IPS DF 4.7 (cell line): ENCODE data around the gene LRP6.
"Not testable (repeated sequence)": the region's sequence is repeated elsewhere in the genome, so short reads cannot be mapped to it uniquely, and the experiment has no call there.

Source experiments
- DNase-seq: peaks from one replicate; pipeline ENCODE4 v3.0.0-alpha.2; 2013; ENCODE audit warnings: low spot score; ENCODE audit errors: extremely low read depth

The LRP6 gene

DNA sequence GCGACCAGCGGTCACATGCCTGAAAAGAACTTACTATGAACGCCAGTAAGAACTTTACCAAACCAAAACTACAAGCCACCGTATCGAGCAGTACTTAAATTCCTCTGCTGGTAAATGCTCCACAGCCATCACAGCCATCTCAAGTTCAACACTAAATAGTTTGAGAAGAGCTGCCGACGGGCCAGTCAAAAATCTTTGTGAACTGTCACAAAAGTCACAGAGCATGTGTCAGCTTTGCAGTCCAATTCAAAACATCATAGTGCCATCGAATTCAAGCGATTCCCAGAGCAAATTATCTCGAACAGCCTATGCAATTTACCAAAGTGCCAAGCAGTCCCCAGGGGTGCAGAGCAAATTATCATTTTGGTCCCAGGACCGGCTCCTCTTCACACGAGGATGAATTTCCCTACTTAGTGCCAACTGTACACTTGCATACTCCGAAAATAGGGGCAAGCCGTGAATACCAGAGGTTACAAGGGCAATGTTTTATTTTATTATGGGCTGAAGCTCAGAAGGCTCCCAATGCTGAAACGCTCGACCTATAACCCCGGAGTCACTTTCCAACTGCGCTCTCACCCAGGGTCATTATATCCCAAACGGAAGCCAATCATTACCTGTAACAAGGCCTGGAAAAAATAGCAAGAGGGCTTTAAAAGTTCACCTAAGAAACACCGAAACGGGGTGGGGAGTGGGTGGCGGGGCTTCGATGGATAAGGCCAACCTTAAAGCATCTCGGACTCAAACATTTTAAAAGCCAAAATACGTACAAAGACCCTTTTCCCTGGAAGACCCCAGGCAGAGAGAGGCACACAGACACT, 1.1 kb downstream of the LRP6 start:
- no peak for DNase-seq

- DNase-seq, result no peak
Observed at GRCh38 chr12:12265035-12265434, 1.8 kb downstream of the LRP6 start.

DNA sequence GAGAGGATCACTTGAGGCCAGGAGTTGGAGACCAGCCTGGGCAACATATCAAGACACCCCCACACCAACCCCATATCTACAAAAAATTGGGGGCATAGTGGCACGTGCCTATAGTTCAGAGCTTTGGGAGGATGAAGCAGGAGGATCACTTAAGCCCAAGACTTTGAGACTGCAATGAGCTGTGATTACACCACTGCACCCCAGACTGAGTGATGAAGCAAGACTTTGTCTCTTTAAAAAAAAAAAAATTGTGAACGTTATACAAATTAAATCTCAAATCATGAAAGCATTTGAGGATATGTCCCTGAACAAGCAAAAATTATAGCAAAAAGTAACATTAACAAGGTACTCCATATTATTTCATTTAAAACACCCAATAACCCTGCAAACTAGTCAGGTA, 2.9 kb downstream of the LRP6 start:
- DNase-seq, result no peak

GRCh38 chr12:12256291-12256757, 10.5 kb downstream of the LRP6 start:
- not testable (repeated sequence) for DNase-seq

- DNase-seq, result no peak
Observed at GRCh38 chr12:12254553-12254952, 12.3 kb downstream of the LRP6 start.

- DNase-seq, result no peak
Observed at GRCh38 chr12:12249216-12250050, 17.4 kb downstream of the LRP6 start.

DNA sequence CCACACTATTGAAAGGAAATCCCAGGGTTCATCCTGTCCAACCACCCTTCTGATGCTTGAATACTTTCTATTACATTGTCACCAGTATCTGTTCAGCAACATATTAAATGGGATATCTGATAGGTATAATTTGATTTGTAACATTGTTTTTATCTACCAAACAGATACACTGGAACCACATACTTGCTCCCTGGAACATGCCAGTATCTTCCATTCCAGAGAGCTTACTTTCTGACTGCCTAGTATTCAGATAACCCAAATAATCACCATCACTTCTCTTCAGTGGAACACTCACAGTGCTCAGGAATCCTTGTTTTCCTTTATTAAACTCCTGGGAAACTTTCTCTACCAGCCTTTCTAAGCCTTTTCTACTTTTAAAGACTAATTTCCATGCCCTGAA, 19.3 kb downstream of the LRP6 start:
- DNase-seq, result no peak

GRCh38 chr12:12244341-12244740, 22.5 kb downstream of the LRP6 start:
- no peak for DNase-seq

GRCh38 chr12:12240662-12241340, 26.0 kb downstream of the LRP6 start:
- DNase-seq, result no peak

DNA sequence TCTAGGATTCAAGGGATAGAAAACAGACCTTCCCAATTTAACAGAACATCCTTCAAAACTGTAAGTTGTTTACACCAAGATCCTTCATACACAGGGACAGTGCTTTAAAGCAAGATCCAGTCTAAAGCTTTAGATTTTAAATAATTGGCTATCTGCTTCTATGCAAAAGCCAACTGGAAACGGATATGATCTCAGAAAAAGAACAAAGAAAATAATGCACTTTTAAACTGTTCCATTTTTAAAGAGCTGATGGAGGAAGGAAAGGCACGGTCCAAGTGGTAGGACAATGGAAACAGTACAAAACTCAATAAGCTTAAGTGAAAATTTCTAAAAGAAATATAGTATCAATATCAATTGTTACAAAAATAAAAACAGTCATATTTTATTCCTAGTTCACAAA, 27.7 kb downstream of the LRP6 start:
- no peak for DNase-seq

GRCh38 chr12:12238605-12239004, 28.2 kb downstream of the LRP6 start:
- no peak for DNase-seq

- DNase-seq, result no peak
Observed at GRCh38 chr12:12236896-12237295, 29.9 kb downstream of the LRP6 start.

DNA sequence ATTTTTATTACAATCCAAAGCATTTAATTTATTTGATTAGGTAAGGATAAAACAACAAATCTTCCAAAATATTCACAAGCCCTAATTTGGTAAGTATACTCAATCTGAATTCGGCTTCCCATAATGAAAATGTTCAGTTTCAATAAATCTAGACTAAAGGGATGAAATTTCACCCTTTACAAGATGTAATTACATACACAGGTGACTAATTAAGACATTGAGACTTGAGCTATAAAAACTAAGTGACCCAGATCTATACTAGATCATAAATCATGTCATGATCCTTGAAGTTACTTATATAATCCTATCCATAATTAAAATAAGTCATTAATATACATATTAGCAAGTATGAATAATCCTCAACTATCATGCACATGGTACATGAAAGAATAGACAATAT, 36.6 kb downstream of the LRP6 start:
- no peak for DNase-seq

GRCh38 chr12:12229556-12230092, 37.2 kb downstream of the LRP6 start:
- no peak for DNase-seq

- no peak for DNase-seq
Observed at GRCh38 chr12:12228402-12228801, 38.4 kb downstream of the LRP6 start.

GRCh38 chr12:12226187-12226586, 40.7 kb downstream of the LRP6 start:
- DNase-seq, result no peak

DNA sequence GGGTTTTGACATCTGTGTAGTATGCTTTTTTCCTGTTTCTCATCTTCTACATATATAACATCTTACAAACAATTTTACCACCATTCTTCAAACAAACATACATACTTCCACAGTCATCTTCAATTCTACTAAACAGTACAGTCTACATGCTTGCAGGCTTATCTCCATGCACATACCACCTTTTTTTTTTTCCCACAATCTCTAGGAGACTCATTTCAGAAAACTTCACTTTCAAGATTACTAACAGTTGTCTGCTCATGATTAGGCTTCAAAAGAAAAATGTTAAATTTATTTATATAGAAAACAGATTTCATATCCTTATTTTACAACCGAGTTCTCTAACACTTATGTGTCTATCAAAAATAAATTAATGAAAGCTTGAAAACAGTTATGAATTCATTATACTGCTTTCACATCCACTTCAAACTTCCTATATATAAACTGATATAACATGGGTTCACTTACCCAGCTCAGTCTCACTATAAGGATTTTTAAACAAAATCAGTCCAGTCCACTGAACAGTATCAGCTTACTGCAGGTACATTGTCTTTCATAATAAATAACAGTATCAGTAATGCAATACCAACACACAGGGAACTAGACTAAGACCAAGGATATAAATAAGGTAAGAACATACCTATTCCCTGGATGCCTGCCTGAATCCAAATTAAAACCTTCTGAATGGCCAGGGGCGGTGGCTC, 42.5 kb downstream of the LRP6 start:
- DNase-seq, result no peak

GRCh38 chr12:12221560-12221959, 45.3 kb downstream of the LRP6 start:
- no peak for DNase-seq

- no peak for DNase-seq
Observed at GRCh38 chr12:12219664-12220063, 47.2 kb downstream of the LRP6 start.

- no peak for DNase-seq
Observed at GRCh38 chr12:12217018-12217359, 49.9 kb downstream of the LRP6 start.

DNA sequence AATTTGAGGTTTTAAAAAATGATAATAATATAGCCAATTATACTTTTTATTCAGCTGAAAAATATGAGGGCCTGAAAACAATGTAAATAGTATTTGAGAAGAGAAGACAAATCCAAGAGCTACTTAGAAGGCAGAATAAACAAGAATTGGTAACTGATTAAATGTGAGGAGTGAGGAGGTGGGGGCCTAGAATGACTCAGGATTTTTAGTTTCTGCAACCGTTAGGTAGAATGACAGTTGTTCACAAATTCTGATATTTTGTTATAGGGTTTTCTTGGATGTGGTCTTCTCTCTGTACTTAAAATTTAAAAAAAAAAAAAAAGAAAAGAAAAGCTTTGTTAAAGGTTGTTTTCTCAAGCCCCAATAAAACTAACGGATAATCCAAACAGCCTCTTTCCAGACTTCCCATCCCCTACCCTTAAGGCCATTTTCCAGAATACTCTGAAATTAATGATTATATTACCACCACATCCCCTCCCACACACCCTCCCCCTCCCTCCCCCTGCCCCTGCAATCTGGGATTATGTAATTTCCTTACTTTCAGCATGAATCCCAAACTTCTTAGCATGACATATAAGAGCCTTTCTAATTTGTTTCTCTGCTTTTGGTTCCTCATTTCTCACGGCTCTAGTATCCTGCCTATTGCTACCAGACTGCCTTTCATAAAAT, 50.4 kb downstream of the LRP6 start:
- no peak for DNase-seq
